Endothelial cell of hepatic sinusoid (primary cell): ENCODE data around the gene URB1.
"Not testable (repeated sequence)": the region's sequence is repeated elsewhere in the genome, so short reads cannot be mapped to it uniquely, and the experiment has no call there.

Experiments used
- in situ Hi-C: cut with HindIII; loops from 2 replicates; pipeline ENCODE4 v1.10.0; 2017; ENCODE audit warnings: low sequenced_read_pairs

URB1 gene

GRCh38 chr21:32392880-32393676 is at the start of gene URB1:
TSS of gene URB1 (minus strand) at chr21:32393012. CDS start at chr21:32392910, 102 bp downstream.
- in situ Hi-C loops = no loop called here

- in situ Hi-C loops = no loop called here
Measured at GRCh38 chr21:32437729-32438128, 44.9 kb upstream of the URB1 start.

GRCh38 chr21:32432982-32433660 is 40.3 kb upstream of the URB1 start:
- in situ Hi-C loops = not testable (repeated sequence)

GRCh38 chr21:32427958-32428623 is 35.3 kb upstream of the URB1 start:
- in situ Hi-C loops = no loop called here

GRCh38 chr21:32426592-32427051 is 33.8 kb upstream of the URB1 start:
- in situ Hi-C loops = no loop called here

- in situ Hi-C loops = no loop called here
Measured at GRCh38 chr21:32426066-32426465, 33.3 kb upstream of the URB1 start.

- in situ Hi-C loops = no loop called here
Measured at GRCh38 chr21:32425628-32426027, 32.8 kb upstream of the URB1 start.

- in situ Hi-C loops = no loop called here
Measured at GRCh38 chr21:32424674-32425073, 31.9 kb upstream of the URB1 start.

- in situ Hi-C loops = no loop called here
Measured at GRCh38 chr21:32424191-32424535, 31.4 kb upstream of the URB1 start.

- in situ Hi-C loops = no loop called here
Measured at GRCh38 chr21:32423320-32424190, 30.7 kb upstream of the URB1 start.

- in situ Hi-C loops = no loop called here
Measured at GRCh38 chr21:32422064-32422463, 29.3 kb upstream of the URB1 start.

GRCh38 chr21:32418146-32418545 is 25.3 kb upstream of the URB1 start:
- in situ Hi-C loops = loop anchor here (5.0 kb wide), 1 partner anchor 44 kb away; no protein-coding TSS in a partner anchor

GRCh38 chr21:32415451-32416398 is 22.9 kb upstream of the URB1 start:
- in situ Hi-C loops = loop anchor here (5.0 kb wide), 1 partner anchor 47 kb away; no protein-coding TSS in a partner anchor

GRCh38 chr21:32414579-32415358 is 22.0 kb upstream of the URB1 start:
- in situ Hi-C loops = loop anchor here (5.0 kb wide), 1 partner anchor 48 kb away; no protein-coding TSS in a partner anchor

- in situ Hi-C loops = no loop called here
Measured at GRCh38 chr21:32413697-32414578, 21.1 kb upstream of the URB1 start.

GRCh38 chr21:32413015-32413504 is 20.2 kb upstream of the URB1 start:
- in situ Hi-C loops = no loop called here

- in situ Hi-C loops = no loop called here
Measured at GRCh38 chr21:32412162-32413014, 19.6 kb upstream of the URB1 start, which contains the start of gene EVA1C. TSS of gene EVA1C (plus strand) at chr21:32412706. CDS start at chr21:32412854, 148 bp downstream.
